HCT116 (cell line): Measurements from ENCODE around the gene ITGAV. TPM values are rescaled to one million over a fixed set of nuclear protein-coding genes. Genes with fewer than 3 reads are reported as not detected.

Experiments
- ATAC-seq: fragments of 200-7000 bp; cut with Tn5 transposase; 2 replicates; pipeline ENCODE4 v1.9.1; 2020; ENCODE audit warnings: mild to moderate bottlenecking, moderate library complexity
- BruUV-seq: library from RNA; stranded (reverse); fragments of 400-500 nt; replicated peaks from 2 replicates; lab custom pipeline; 2021; lab: Mats Ljungman, UMichigan
- CTCF ChIA-PET: fragments of 300-600 bp; sonication (Branson Sonifier 250); formaldehyde crosslinking; loops from one replicate; lab custom pipeline; 2021; ENCODE audit warnings: antibody characterized with exemption; lab: Charles Lee
- POLR2A ChIA-PET: fragments of 300-600, 350-600 bp; sonication (Branson Sonifier 250); formaldehyde crosslinking; loops from one replicate; lab custom pipeline; 2021; ENCODE audit warnings: antibody characterized with exemption; lab: Charles Lee
- RAD21 ChIA-PET, 2 experiments: fragments of 300-600 bp; sonication (Branson Sonifier 250); formaldehyde crosslinking; loops; one replicate each; lab custom pipeline; 2023; ENCODE audit warnings: low total read pairs in 2 of 2; ENCODE audit not compliant: uncharacterized antibody in 2 of 2, unreplicated experiment in 2 of 2, low non-redundant PET in 1 of 2; lab: Charles Lee
- DNase-seq: peaks from one replicate; pipeline ENCODE4 v3.0.0-alpha.2; 2010; ENCODE audit warnings: low read depth, low spot score
- H2AFZ ChIP-seq: fragments of 200-600 bp; shearing (Covaris generic), sonication (generic); 2 replicates; pipeline ENCODE4 v1.6.1; 2017; ENCODE audit warnings: low read depth, mixed run types, mixed read lengths, antibody characterized with exemption, low read length; ENCODE audit not compliant: poor library complexity, severe bottlenecking
- H3K27ac ChIP-seq: 2 replicates; pipeline ENCODE4 v1.5.1; 2012; ENCODE audit warnings: low read depth, low read length
- H3K27me3 ChIP-seq: fragments of 200-600 bp; sonication (generic); 2 replicates; pipeline ENCODE4 v1.6.1; 2016; ENCODE audit warnings: mixed run types, low read length, mixed read lengths; ENCODE audit not compliant: insufficient read depth
- H3K36me3 ChIP-seq, 2 experiments: fragments of 200-500 bp in 1 of 2; fragments of 200-600 bp in 1 of 2; sonication (Bioruptor generic) in 1 of 2; sonication (generic) in 1 of 2; 2 replicates each; pipeline versions ENCODE4 v1.5.1 to v1.6.1; 2014 to 2016; ENCODE audit warnings: low read length in 2 of 2, inconsistent platforms in 1 of 2, mixed read lengths in 1 of 2, mixed run types in 1 of 2; ENCODE audit not compliant: insufficient read depth in 2 of 2, control insufficient read depth in 1 of 2
- H3K4me1 ChIP-seq, 2 experiments: fragments of 200-600 bp in 1 of 2; sonication (generic) in 1 of 2; 2 replicates each; pipeline versions ENCODE4 v1.5.1 to v1.6.1; 2012 to 2017; ENCODE audit warnings: low read length in 2 of 2, inconsistent platforms in 1 of 2, mild to moderate bottlenecking in 1 of 2, mixed read lengths in 1 of 2, mixed run types in 1 of 2, moderate library complexity in 1 of 2; ENCODE audit not compliant: insufficient read depth in 2 of 2, control insufficient read depth in 1 of 2
- H3K4me2 ChIP-seq: fragments of 200-600 bp; sonication (generic); 2 replicates; pipeline ENCODE4 v1.6.1; 2017; ENCODE audit warnings: mixed run types, low read length, mixed read lengths
- H3K4me3 ChIP-seq, 2 experiments: fragments of 200-600 bp in 1 of 2; sonication (generic) in 1 of 2; replicated peaks in 1 of 2; 2 replicates each; pipeline ENCODE4 v1.5.1; 2011 to 2016; ENCODE audit warnings: low read length in 2 of 2, control low read depth in 1 of 2, low read depth in 1 of 2, mild to moderate bottlenecking in 1 of 2, mixed read lengths in 1 of 2, mixed run types in 1 of 2
- H3K79me2 ChIP-seq: fragments of 200-600 bp; sonication (generic); 2 replicates; pipeline ENCODE4 v1.6.1; 2017; ENCODE audit warnings: mild to moderate bottlenecking, mixed run types, low read length, moderate library complexity, mixed read lengths; ENCODE audit not compliant: insufficient read depth
- H3K9ac ChIP-seq: fragments of 200-600 bp; sonication (generic); 2 replicates; pipeline ENCODE4 v1.6.1; 2016; ENCODE audit warnings: low read length, mixed read lengths
- H3K9me2 ChIP-seq: fragments of 200-600 bp; sonication (generic), shearing (Covaris generic); 2 replicates; pipeline ENCODE4 v1.6.1; 2017; ENCODE audit warnings: mixed run types, mild to moderate bottlenecking, moderate library complexity; ENCODE audit not compliant: insufficient read depth
- H3K9me3 ChIP-seq, 2 experiments: fragments of 200-500 bp in 1 of 2; fragments of 200-600 bp in 1 of 2; sonication (Bioruptor generic) in 1 of 2; sonication (generic) in 1 of 2; 2 replicates each; pipeline ENCODE4 v1.6.1; 2014 to 2017; ENCODE audit warnings: low read length in 2 of 2, mixed read lengths in 2 of 2, inconsistent platforms in 1 of 2, low read depth in 1 of 2, mild to moderate bottlenecking in 1 of 2, mixed run types in 1 of 2, moderate library complexity in 1 of 2; ENCODE audit not compliant: control insufficient read depth in 1 of 2, insufficient read depth in 1 of 2
- H4K20me1 ChIP-seq: fragments of 200-600 bp; sonication (generic), shearing (Covaris generic); 2 replicates; pipeline ENCODE4 v1.6.1; 2017; ENCODE audit warnings: mixed run types, mild to moderate bottlenecking, moderate library complexity; ENCODE audit not compliant: insufficient read depth
- CEBPB ChIP-seq: IDR thresholded peaks from 2 replicates; pipeline ENCODE4 v1.6.1; 2012; ENCODE audit warnings: low read depth
- EGR1 ChIP-seq: IDR thresholded peaks from 2 replicates; pipeline ENCODE4 v1.6.1; 2012; ENCODE audit warnings: low read depth
- ELF1 ChIP-seq: IDR thresholded peaks from 2 replicates; pipeline ENCODE4 v1.6.1; 2012; ENCODE audit warnings: low read depth, borderline replicate concordance
- EZH2 ChIP-seq: fragments of 200-600 bp; sonication (generic); IDR thresholded peaks from 2 replicates; pipeline ENCODE4 v1.6.1; 2017; ENCODE audit warnings: antibody characterized with exemption, mixed run types
- EZH2phosphoT487 ChIP-seq: fragments of 200-600 bp; IDR thresholded peaks from 2 replicates; pipeline ENCODE4 v1.6.1; 2018; ENCODE audit warnings: antibody characterized with exemption, borderline replicate concordance
- FOSL1 ChIP-seq: IDR thresholded peaks from 2 replicates; pipeline ENCODE4 v1.6.1; 2012; ENCODE audit warnings: low read depth
- RAD21 ChIP-seq: IDR thresholded peaks from 2 replicates; pipeline ENCODE4 v1.6.1; 2012; ENCODE audit warnings: low read depth, mild to moderate bottlenecking
- YY1 ChIP-seq: IDR thresholded peaks from 2 replicates; pipeline ENCODE4 v1.6.1; 2011; ENCODE audit warnings: low read length, low read depth, moderate library complexity, mild to moderate bottlenecking; ENCODE audit not compliant: insufficient replicate concordance; ENCODE audit errors: extremely low read depth
- ZNF274 ChIP-seq: fragments of 200-500 bp; sonication (Bioruptor generic); IDR thresholded peaks from 2 replicates; pipeline ENCODE4 v1.6.1; 2014; ENCODE audit warnings: mild to moderate bottlenecking, low read depth, low read length, inconsistent platforms
- intact Hi-C: fragments of 100-400 bp; cut with micrococcal nuclease; formaldehyde crosslinking; loops from 2 replicates; pipeline ENCODE4 v1.10.0; 2022
- total RNA-seq: library from RNA; stranded (reverse); gene quantifications from one replicate; pipeline ENCODE4 v1.2.1, GENCODE V29; 2021; ENCODE audit not compliant: unreplicated experiment
- TF ChIP-seq, protein P1 (sequence below): IDR thresholded peaks from 2 replicates; pipeline ENCODE4 v1.6.1; 2012
- TF ChIP-seq, protein P2 (sequence below): IDR thresholded peaks from 2 replicates; pipeline ENCODE4 v1.6.1; 2011; ENCODE audit warnings: mild to moderate bottlenecking, low read length, moderate library complexity; ENCODE audit not compliant: insufficient replicate concordance; ENCODE audit errors: extremely low read depth
- TF ChIP-seq, protein P3 (sequence below), 3 experiments: fragments of 200-600 bp in 1 of 3; sonication (generic) in 1 of 3; IDR thresholded peaks in 2 of 3; conservative IDR thresholded peaks in 1 of 3; 2 replicates each; pipeline ENCODE4 v1.5.1; 2012 to 2017; ENCODE audit warnings: low read depth in 2 of 3, low read length in 2 of 3, antibody characterized with exemption in 1 of 3, borderline replicate concordance in 1 of 3, control low read depth in 1 of 3, mild to moderate bottlenecking in 1 of 3, mixed read lengths in 1 of 3, mixed run types in 1 of 3, moderate library complexity in 1 of 3; ENCODE audit not compliant: insufficient read depth in 1 of 3

ITGAV gene
- total RNA-seq, 1 experiment from 2014 or later, result 36.3 TPM

DNA sequence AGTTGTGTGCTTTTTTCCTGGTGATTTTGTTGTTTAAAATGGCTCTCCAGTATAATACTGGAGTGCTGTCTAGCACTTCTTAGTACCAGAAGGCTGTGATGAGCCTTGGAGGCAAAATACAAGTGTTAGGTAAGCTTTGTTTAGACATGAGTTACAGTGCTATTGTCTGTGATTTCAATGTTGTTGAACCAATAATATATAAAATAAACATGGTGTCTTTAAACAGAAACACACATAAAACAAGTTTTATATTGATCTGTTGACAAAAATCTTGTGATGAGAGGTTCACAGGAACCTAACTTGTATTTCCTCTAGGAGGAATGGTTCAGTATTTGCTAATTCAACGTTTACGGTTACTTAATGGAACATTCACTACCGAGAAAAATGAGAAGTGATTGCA lies 99.0 kb downstream of the ITGAV start:
- Histone ChIP-seq H3K9me3 (no peaks in the 10 kb centered on the region), H3K79me2 (no peaks in the 10 kb centered on the region), H4K20me1 (no peaks in the 10 kb centered on the region), H3K4me1 (peaks cover 0 to 8% of the 10 kb centered on the region in 2 experiments; a peak in 2 of 4 replicates), H3K4me2 (no peak overlapping the region), H3K36me3 (no peaks in the 10 kb centered on the region), H2AFZ (no peak overlapping the region), H3K9me2 (no peaks in the 10 kb centered on the region), H3K27me3 (no peaks in the 10 kb centered on the region), H3K4me3 (no peak overlapping the region), H3K27ac (no peak overlapping the region), H3K9ac (no peak overlapping the region)
- intact Hi-C loops, result no loop called here
- RAD21 ChIA-PET, result no interaction called here
- BruUV-seq, result no TSS peak
- CTCF ChIA-PET, result no interaction called here
- ATAC-seq (no peak), DNase-seq (no peak)
- no peak for TF ChIP-seq RAD21
- TF ChIP-seq EZH2, result no peak
- TF ChIP-seq YY1, result no peak
- TF ChIP-seq, protein P1, sequence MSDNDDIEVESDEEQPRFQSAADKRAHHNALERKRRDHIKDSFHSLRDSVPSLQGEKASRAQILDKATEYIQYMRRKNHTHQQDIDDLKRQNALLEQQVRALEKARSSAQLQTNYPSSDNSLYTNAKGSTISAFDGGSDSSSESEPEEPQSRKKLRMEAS, result no peak
- TF ChIP-seq, protein P2, sequence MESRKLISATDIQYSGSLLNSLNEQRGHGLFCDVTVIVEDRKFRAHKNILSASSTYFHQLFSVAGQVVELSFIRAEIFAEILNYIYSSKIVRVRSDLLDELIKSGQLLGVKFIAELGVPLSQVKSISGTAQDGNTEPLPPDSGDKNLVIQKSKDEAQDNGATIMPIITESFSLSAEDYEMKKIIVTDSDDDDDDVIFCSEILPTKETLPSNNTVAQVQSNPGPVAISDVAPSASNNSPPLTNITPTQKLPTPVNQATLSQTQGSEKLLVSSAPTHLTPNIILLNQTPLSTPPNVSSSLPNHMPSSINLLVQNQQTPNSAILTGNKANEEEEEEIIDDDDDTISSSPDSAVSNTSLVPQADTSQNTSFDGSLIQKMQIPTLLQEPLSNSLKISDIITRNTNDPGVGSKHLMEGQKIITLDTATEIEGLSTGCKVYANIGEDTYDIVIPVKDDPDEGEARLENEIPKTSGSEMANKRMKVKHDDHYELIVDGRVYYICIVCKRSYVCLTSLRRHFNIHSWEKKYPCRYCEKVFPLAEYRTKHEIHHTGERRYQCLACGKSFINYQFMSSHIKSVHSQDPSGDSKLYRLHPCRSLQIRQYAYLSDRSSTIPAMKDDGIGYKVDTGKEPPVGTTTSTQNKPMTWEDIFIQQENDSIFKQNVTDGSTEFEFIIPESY, result no peak
- TF ChIP-seq FOSL1, result no peak
- no peak for TF ChIP-seq EGR1
- TF ChIP-seq, protein P3, sequence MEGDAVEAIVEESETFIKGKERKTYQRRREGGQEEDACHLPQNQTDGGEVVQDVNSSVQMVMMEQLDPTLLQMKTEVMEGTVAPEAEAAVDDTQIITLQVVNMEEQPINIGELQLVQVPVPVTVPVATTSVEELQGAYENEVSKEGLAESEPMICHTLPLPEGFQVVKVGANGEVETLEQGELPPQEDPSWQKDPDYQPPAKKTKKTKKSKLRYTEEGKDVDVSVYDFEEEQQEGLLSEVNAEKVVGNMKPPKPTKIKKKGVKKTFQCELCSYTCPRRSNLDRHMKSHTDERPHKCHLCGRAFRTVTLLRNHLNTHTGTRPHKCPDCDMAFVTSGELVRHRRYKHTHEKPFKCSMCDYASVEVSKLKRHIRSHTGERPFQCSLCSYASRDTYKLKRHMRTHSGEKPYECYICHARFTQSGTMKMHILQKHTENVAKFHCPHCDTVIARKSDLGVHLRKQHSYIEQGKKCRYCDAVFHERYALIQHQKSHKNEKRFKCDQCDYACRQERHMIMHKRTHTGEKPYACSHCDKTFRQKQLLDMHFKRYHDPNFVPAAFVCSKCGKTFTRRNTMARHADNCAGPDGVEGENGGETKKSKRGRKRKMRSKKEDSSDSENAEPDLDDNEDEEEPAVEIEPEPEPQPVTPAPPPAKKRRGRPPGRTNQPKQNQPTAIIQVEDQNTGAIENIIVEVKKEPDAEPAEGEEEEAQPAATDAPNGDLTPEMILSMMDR (IDR thresholded peaks at IDR 0.05 in 2 of 3, conservative IDR thresholded peaks at IDR 0.05 in 1 of 3; ENCODE audit: borderline replicate concordance in 1 of 3, insufficient read depth in 1 of 3, low read depth in 2 of 3, low read length in 2 of 3), result no peak
- TF ChIP-seq ELF1, result no peak
- no peak for TF ChIP-seq CEBPB
- no peak for TF ChIP-seq EZH2phosphoT487
- no peak for TF ChIP-seq ZNF274
- POLR2A ChIA-PET, result no interaction called here
